H1 (cell line): ENCODE data around the gene HOXD1. TPM values are rescaled to one million over a fixed set of nuclear protein-coding genes. Genes with fewer than 3 reads are reported as not detected.

Experiments used
- CTCF ChIA-PET: fragments of 300-600 bp; sonication (Branson Sonifier 250); formaldehyde crosslinking; loops from one replicate; lab custom pipeline; 2021; ENCODE audit not compliant: partially characterized antibody; lab: Charles Lee
- POLR2A ChIA-PET: fragments of 300-600 bp; sonication (Branson Sonifier 250); formaldehyde crosslinking; loops from one replicate; lab custom pipeline; 2021; ENCODE audit warnings: inconsistent platforms; ENCODE audit not compliant: partially characterized antibody; lab: Charles Lee
- DNase-seq, 2 experiments: peaks; one replicate each; pipeline versions ENCODE4 v3.0.0 to v3.0.0-alpha.2; 2010 to 2022; ENCODE audit warnings: low spot score in 2 of 2, low read depth in 1 of 2, mixed read lengths in 1 of 2
- FAIRE-seq: peaks from 2 replicates; lab custom pipeline; 2011; peaks lifted over from hg19 to GRCh38; lab: Jason Lieb, UNC
- H2AFZ ChIP-seq: 2 replicates; pipeline ENCODE4 v1.8.1; 2012; ENCODE audit warnings: low read length, inconsistent platforms
- H2AK5ac ChIP-seq: 2 replicates; pipeline ENCODE4 v1.6.1; 2013; ENCODE audit warnings: low read depth, low read length
- H2BK120ac ChIP-seq: replicated peaks from 2 replicates; pipeline ENCODE3; 2013; ENCODE audit warnings: low read depth, low read length, inconsistent platforms
- H2BK12ac ChIP-seq: 2 replicates; pipeline ENCODE4 v1.6.1; 2013; ENCODE audit warnings: low read depth, low read length
- H2BK15ac ChIP-seq: 2 replicates; pipeline ENCODE4 v1.6.1; 2013; ENCODE audit warnings: low read length
- H2BK20ac ChIP-seq: 2 replicates; pipeline ENCODE4 v1.6.1; 2013; ENCODE audit warnings: low read length
- H2BK5ac ChIP-seq: 2 replicates; pipeline ENCODE4 v1.6.1; 2013; ENCODE audit warnings: low read depth, low read length
- H3K14ac ChIP-seq: 2 replicates; pipeline ENCODE4 v1.6.1; 2013; ENCODE audit warnings: inconsistent platforms; ENCODE audit not compliant: insufficient read length
- H3K18ac ChIP-seq: 2 replicates; pipeline ENCODE4 v1.6.1; 2013; ENCODE audit warnings: low read length; ENCODE audit errors: extremely low read depth
- H3K23ac ChIP-seq: 2 replicates; pipeline ENCODE4 v1.6.1; 2013; ENCODE audit warnings: inconsistent platforms; ENCODE audit not compliant: insufficient read length
- H3K23me2 ChIP-seq: 2 replicates; pipeline ENCODE4 v1.6.1; 2013; ENCODE audit warnings: low read depth, low read length
- H3K27ac ChIP-seq: 2 replicates; pipeline ENCODE4 v1.6.1; 2011; ENCODE audit warnings: low read depth, low read length, inconsistent platforms
- H3K27me3 ChIP-seq, 4 experiments: replicated peaks in 1 of 4; 1 replicate in 1 of 4; 2 replicates in 3 of 4; pipeline versions ENCODE4 v1.6.1 to v1.8.1; 2011 to 2013; ENCODE audit warnings: low read length in 3 of 4, mild to moderate bottlenecking in 3 of 4, inconsistent platforms in 2 of 4, mixed read lengths in 2 of 4, moderate library complexity in 1 of 4; ENCODE audit not compliant: control insufficient read depth in 3 of 4, insufficient read depth in 3 of 4; ENCODE audit errors: extremely low read depth in 1 of 4
- H3K36me3 ChIP-seq, 4 experiments: 2 replicates each; pipeline versions ENCODE4 v1.6.1 to v1.8.1; 2011 to 2013; ENCODE audit warnings: mild to moderate bottlenecking in 4 of 4, low read length in 3 of 4, moderate library complexity in 2 of 4, control low read depth in 1 of 4, inconsistent platforms in 1 of 4; ENCODE audit not compliant: insufficient read depth in 4 of 4, control insufficient read depth in 2 of 4
- H3K4ac ChIP-seq: replicated peaks from 2 replicates; pipeline ENCODE3; 2013; ENCODE audit warnings: low read length, low read depth, mixed read lengths, inconsistent platforms; ENCODE audit not compliant: insufficient read length
- H3K4me1 ChIP-seq, 4 experiments: replicated peaks in 1 of 4; 1 replicate in 1 of 4; 2 replicates in 3 of 4; pipeline versions ENCODE4 v1.6.1 to v1.8.1; 2011 to 2013; ENCODE audit warnings: low read length in 3 of 4, inconsistent platforms in 2 of 4, mixed read lengths in 1 of 4; ENCODE audit not compliant: insufficient read depth in 4 of 4, control insufficient read depth in 3 of 4
- H3K4me2 ChIP-seq, 2 experiments: 2 replicates each; pipeline versions ENCODE4 v1.6.1 to v1.8.1; 2011 to 2013; ENCODE audit warnings: low read depth in 2 of 2, low read length in 2 of 2, control low read depth in 1 of 2, inconsistent platforms in 1 of 2, mild to moderate bottlenecking in 1 of 2; ENCODE audit not compliant: insufficient read depth in 1 of 2
- H3K4me3 ChIP-seq, 4 experiments: fragments of 200-600, 300-600 bp in 1 of 4; sonication (generic), shearing (Covaris generic), sonication (Bioruptor Twin) in 1 of 4; 2 replicates each; pipeline versions ENCODE4 v1.5.1 to v1.8.1; 2011 to 2016; ENCODE audit warnings: low read length in 4 of 4, low read depth in 3 of 4, control low read depth in 2 of 4, inconsistent platforms in 2 of 4, mild to moderate bottlenecking in 2 of 4, mixed read lengths in 1 of 4, moderate library complexity in 1 of 4; ENCODE audit not compliant: insufficient read depth in 2 of 4; ENCODE audit errors: extremely low read depth in 1 of 4
- H3K56ac ChIP-seq: replicated peaks from 2 replicates; pipeline ENCODE3; 2013; ENCODE audit warnings: low read depth, mild to moderate bottlenecking, mixed read lengths, low read length, inconsistent platforms; ENCODE audit not compliant: insufficient read length
- H3K79me1 ChIP-seq: 2 replicates; pipeline ENCODE4 v1.6.1; 2013; ENCODE audit warnings: low read depth, low read length, control low read depth
- H3K79me2 ChIP-seq, 2 experiments: 2 replicates each; pipeline versions ENCODE4 v1.6.1 to v1.8.1; 2012 to 2013; ENCODE audit warnings: low read length in 2 of 2, mild to moderate bottlenecking in 2 of 2, inconsistent platforms in 1 of 2; ENCODE audit not compliant: insufficient read depth in 2 of 2, control insufficient read depth in 1 of 2
- H3K9ac ChIP-seq, 4 experiments: replicated peaks in 1 of 4; 1 replicate in 1 of 4; 2 replicates in 3 of 4; pipeline versions ENCODE4 v1.6.1 to v1.8.1; 2011 to 2013; ENCODE audit warnings: low read depth in 3 of 4, low read length in 3 of 4, control low read depth in 2 of 4, mild to moderate bottlenecking in 2 of 4, moderate library complexity in 2 of 4, inconsistent platforms in 1 of 4; ENCODE audit errors: extremely low read depth in 1 of 4
- H3K9me3 ChIP-seq, 2 experiments: 2 replicates each; pipeline versions ENCODE4 v1.6.1 to v1.8.1; 2012 to 2013; ENCODE audit warnings: mild to moderate bottlenecking in 2 of 2, moderate library complexity in 2 of 2, control low read depth in 1 of 2, inconsistent platforms in 1 of 2, low read depth in 1 of 2, low read length in 1 of 2, mixed read lengths in 1 of 2; ENCODE audit not compliant: insufficient read depth in 2 of 2
- H4K20me1 ChIP-seq, 2 experiments: replicated peaks in 1 of 2; 2 replicates each; pipeline versions ENCODE3 to v1.8.1; 2011 to 2013; ENCODE audit warnings: inconsistent platforms in 2 of 2, low read length in 2 of 2, mild to moderate bottlenecking in 1 of 2; ENCODE audit not compliant: insufficient read depth in 2 of 2, control insufficient read depth in 1 of 2
- H4K5ac ChIP-seq: 2 replicates; pipeline ENCODE4 v1.6.1; 2013; ENCODE audit warnings: low read length, low read depth, mixed read lengths, inconsistent platforms; ENCODE audit not compliant: insufficient read length
- H4K8ac ChIP-seq: 2 replicates; pipeline ENCODE4 v1.8.0; 2013; ENCODE audit warnings: mild to moderate bottlenecking, moderate library complexity, low read length, inconsistent platforms; ENCODE audit not compliant: insufficient read depth; ENCODE audit errors: extremely low read depth
- H4K91ac ChIP-seq: replicated peaks from 2 replicates; pipeline ENCODE3; 2013; ENCODE audit warnings: low read length, mixed read lengths, inconsistent platforms; ENCODE audit not compliant: insufficient read length
- CREB1 ChIP-seq: IDR thresholded peaks from 2 replicates; pipeline ENCODE4 v1.6.1; 2012; ENCODE audit warnings: inconsistent platforms
- E2F6 ChIP-seq: IDR thresholded peaks from 2 replicates; pipeline ENCODE4 v1.6.1; 2012; ENCODE audit warnings: inconsistent platforms
- EP300 ChIP-seq, 2 experiments: IDR thresholded peaks; 1 replicate in 1 of 2; 2 replicates in 1 of 2; pipeline ENCODE4 v1.6.1; 2011 to 2012; ENCODE audit warnings: low read depth in 2 of 2, low read length in 2 of 2, mild to moderate bottlenecking in 2 of 2, borderline replicate concordance in 1 of 2, inconsistent platforms in 1 of 2, moderate library complexity in 1 of 2
- EZH2 ChIP-seq: fragments of 200-600 bp; sonication (generic); IDR thresholded peaks from 2 replicates; pipeline ENCODE4 v1.7.1; 2012; ENCODE audit warnings: low read depth, mild to moderate bottlenecking, moderate library complexity, low read length, inconsistent platforms; ENCODE audit not compliant: severe bottlenecking
- FOSL1 ChIP-seq: IDR thresholded peaks from 2 replicates; pipeline ENCODE4 v1.6.1; 2011; ENCODE audit warnings: mild to moderate bottlenecking, low read depth, low read length, moderate library complexity; ENCODE audit not compliant: insufficient read depth
- GABPA ChIP-seq: IDR thresholded peaks from 2 replicates; pipeline ENCODE4 v1.6.1; 2011; ENCODE audit warnings: mild to moderate bottlenecking, low read length, moderate library complexity, borderline replicate concordance; ENCODE audit not compliant: insufficient read depth
- HDAC6 ChIP-seq: IDR thresholded peaks from one replicate; pipeline ENCODE4 v1.7.1; 2012; ENCODE audit warnings: low read depth, mild to moderate bottlenecking, inconsistent platforms, low read length, moderate library complexity
- MAFK ChIP-seq: IDR thresholded peaks from 2 replicates; pipeline ENCODE4 v1.6.1; 2012; ENCODE audit warnings: low read depth, mild to moderate bottlenecking, improper control_type of control experiment, low read length
- PHF8 ChIP-seq: fragments of 200-600 bp; sonication (generic); conservative IDR thresholded peaks from 2 replicates; pipeline ENCODE4 v1.7.1; 2012; ENCODE audit warnings: low read depth, mild to moderate bottlenecking, inconsistent platforms, low read length, moderate library complexity
- RBBP5 ChIP-seq: IDR thresholded peaks from 2 replicates; pipeline ENCODE4 v1.7.1; 2012; ENCODE audit warnings: low read depth, mild to moderate bottlenecking, inconsistent platforms, low read length, moderate library complexity, borderline replicate concordance
- SP1 ChIP-seq: IDR thresholded peaks from 2 replicates; pipeline ENCODE4 v1.6.1; 2011; ENCODE audit warnings: low read depth, low read length
- TBP ChIP-seq: IDR thresholded peaks from 2 replicates; pipeline ENCODE4 v1.6.1; 2011; ENCODE audit warnings: low read depth, low read length, improper control_type of control experiment
- TEAD4 ChIP-seq: IDR thresholded peaks from 2 replicates; pipeline ENCODE4 v1.6.1; 2012; ENCODE audit warnings: low read depth, low read length, inconsistent platforms, mixed read lengths
- YY1 ChIP-seq: IDR thresholded peaks from 2 replicates; pipeline ENCODE4 v1.6.1; 2011; ENCODE audit warnings: low read depth, mild to moderate bottlenecking, low read length
- WGBS, 2 experiments: shearing (Covaris generic) in 1 of 2; methylation state at CpG; one replicate each; pipeline versions ENCODE4 v1.1.6 to v1.1.7; 2013 to 2015; ENCODE audit warnings: low lambda C conversion rate in 2 of 2, mixed read lengths in 2 of 2, inconsistent platforms in 1 of 2, low coverage in 1 of 2, missing lambda C conversion rate in 1 of 2; ENCODE audit not compliant: insufficient replicate concordance in 2 of 2, insufficient coverage in 1 of 2, insufficient read length in 1 of 2; ENCODE audit errors: extremely low coverage in 1 of 2, missing lambda C conversion rate in 1 of 2; 5-methylcytosine and 5-hydroxymethylcytosine counted together
- polyA plus RNA-seq, 7 experiments: library from polyadenylated mRNA; depleted of rRNA in 3 of 7; stranded (reverse) in 5 of 7; unstranded in 2 of 7; fragments of >200 nt in 5 of 7; fragments of 200-250 nt in 2 of 7; gene quantifications; 1 replicate in 5 of 7; 2 replicates in 1 of 7; 4 replicates in 1 of 7; pipeline versions ENCODE4 v1.2.1 to v1.2.3, GENCODE V29; 2011 to 2013; ENCODE audit warnings: missing spikeins in 2 of 7, mixed read lengths in 2 of 7
- total RNA-seq: library from RNA; stranded (reverse); fragmentation: NEBNext Ultra II Directional; extraction: Animal tissue kit (Norgen Biotek cat#: 25700); gene quantifications from 2 replicates; pipeline ENCODE4 v1.2.1, GENCODE V29; 2021

Gene HOXD1
- total and polyA plus RNA-seq, 2 of the 8 experiments (the other 6 are each of a cell fraction or from before 2014, with no cell fraction given): 0.03 TPM; not detected in 1

DNA sequence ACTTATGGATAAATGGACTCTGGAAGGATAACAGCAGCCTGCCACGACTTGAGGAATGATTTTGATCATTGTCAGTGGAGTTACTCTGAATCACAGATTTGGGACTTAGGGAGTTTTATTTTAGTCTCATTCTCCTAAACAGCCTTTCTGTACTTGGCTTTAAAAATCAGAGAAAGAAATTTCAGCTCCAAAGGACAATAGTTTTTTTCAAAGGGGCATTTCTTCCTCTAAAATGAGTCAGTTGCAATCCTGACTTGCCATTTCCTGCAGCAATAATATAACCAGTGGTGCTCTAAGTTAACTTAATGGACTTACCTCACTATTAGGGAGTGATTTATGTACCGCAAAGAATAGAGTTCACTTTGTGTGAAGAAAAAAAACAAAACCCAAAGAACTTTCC lies 45.7 kb downstream of the HOXD1 start:
- no peak overlapping the region for H3K23ac ChIP-seq
- no peaks in the 10 kb centered on the region for H4K20me1 ChIP-seq
- H3K23me2 ChIP-seq: no peaks in the 10 kb centered on the region
- no peaks in the 10 kb centered on the region for H3K79me2 ChIP-seq
- H2BK5ac ChIP-seq: no peak overlapping the region
- H3K18ac ChIP-seq: no peak overlapping the region
- FAIRE-seq (no peak), DNase-seq (no peak)
- no peak overlapping the region for H3K14ac ChIP-seq
- H3K9ac ChIP-seq: no peak overlapping the region
- H3K4me1 ChIP-seq: no peaks in the 10 kb centered on the region
- no peak overlapping the region for H3K4me2 ChIP-seq
- no peaks in the 10 kb centered on the region for H3K36me3 ChIP-seq
- no peak overlapping the region for H2BK120ac ChIP-seq
- H4K91ac ChIP-seq: no peak overlapping the region
- H3K79me1 ChIP-seq: no peaks in the 10 kb centered on the region
- H3K27ac ChIP-seq: no peak overlapping the region
- POLR2A ChIA-PET: no interaction called here
- H3K4me3 ChIP-seq: no peak overlapping the region
- H2BK20ac ChIP-seq: no peak overlapping the region
- H2BK12ac ChIP-seq: no peak overlapping the region
- H2AFZ ChIP-seq: no peak overlapping the region
- H2AK5ac ChIP-seq: no peak overlapping the region
- WGBS, 2 experiments: 83% methylated on average over 2 of the region's 2 CpGs; no CpG with 5 or more reads in 1 of the 2 experiments
- no peak overlapping the region for H4K5ac ChIP-seq
- H3K4ac ChIP-seq: no peak overlapping the region
- H2BK15ac ChIP-seq: no peak overlapping the region
- H3K9me3 ChIP-seq: no peaks in the 10 kb centered on the region
- H3K27me3 ChIP-seq: no peaks in the 10 kb centered on the region
- CTCF ChIA-PET: interaction anchor here (0.6 to 0.9 kb wide), 2 partner anchors 104 to 419 kb away, joined by 3 to 4 read pairs; no protein-coding TSS in a partner anchor
- no peak overlapping the region for H3K56ac ChIP-seq
- H4K8ac ChIP-seq: no peak overlapping the region
- TF ChIP-seq YY1 (no peak), TBP (no peak), GABPA (no peak), EP300 (IDR thresholded peaks at IDR 0.05; ENCODE audit: borderline replicate concordance in 1 of 2, low read depth in 2 of 2, low read length in 2 of 2) (no peak), CREB1 (no peak), HDAC6 (no peak), PHF8 (no peak), MAFK (no peak), TEAD4 (no peak), EZH2 (no peak), E2F6 (no peak), RBBP5 (no peak), SP1 (no peak), FOSL1 (no peak)
